ENCODE results near the gene LRRC25.

DNA sequence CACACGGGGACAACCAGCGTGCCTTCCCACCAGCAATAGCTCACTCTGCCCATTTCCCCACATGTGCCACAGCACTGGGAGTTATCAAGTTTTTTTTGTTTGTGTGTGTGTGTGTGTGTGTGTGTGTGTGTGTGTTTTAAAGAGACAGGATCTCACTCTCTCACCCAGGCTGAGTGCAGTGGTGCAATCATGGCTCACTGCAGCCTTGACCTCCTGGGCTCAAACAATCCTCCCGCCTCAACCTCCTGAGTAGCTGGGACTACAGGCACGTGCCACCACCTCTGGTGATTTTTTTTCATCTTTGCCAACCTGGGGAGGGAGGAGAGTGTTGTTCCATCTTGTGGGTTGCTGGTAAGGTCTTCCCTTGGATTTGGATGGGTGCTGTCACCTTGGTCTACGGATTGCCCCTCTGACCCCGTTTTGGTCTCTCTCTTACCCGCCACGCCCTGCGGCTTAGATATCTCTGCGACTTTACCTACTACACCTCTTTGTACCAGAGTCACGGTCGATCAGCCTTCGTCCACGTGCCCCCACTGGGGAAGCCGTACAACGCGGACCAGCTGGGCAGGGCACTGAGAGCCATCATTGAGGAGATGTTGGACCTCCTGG, 34.4 kb downstream of the LRRC25 start:
- TF ChIP-seq, protein P1, sequence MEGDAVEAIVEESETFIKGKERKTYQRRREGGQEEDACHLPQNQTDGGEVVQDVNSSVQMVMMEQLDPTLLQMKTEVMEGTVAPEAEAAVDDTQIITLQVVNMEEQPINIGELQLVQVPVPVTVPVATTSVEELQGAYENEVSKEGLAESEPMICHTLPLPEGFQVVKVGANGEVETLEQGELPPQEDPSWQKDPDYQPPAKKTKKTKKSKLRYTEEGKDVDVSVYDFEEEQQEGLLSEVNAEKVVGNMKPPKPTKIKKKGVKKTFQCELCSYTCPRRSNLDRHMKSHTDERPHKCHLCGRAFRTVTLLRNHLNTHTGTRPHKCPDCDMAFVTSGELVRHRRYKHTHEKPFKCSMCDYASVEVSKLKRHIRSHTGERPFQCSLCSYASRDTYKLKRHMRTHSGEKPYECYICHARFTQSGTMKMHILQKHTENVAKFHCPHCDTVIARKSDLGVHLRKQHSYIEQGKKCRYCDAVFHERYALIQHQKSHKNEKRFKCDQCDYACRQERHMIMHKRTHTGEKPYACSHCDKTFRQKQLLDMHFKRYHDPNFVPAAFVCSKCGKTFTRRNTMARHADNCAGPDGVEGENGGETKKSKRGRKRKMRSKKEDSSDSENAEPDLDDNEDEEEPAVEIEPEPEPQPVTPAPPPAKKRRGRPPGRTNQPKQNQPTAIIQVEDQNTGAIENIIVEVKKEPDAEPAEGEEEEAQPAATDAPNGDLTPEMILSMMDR (IDR thresholded peaks at IDR 0.05), result no peak
- TF ChIP-seq POLR2AphosphoS5 (IDR thresholded peaks at IDR 0.05), result no peak

Measured in prostate gland (tissue), 2 donors.